Left ventricle myocardium inferior (tissue), 1 donor: Measurements from ENCODE around the gene C16orf54. TPM values are rescaled to one million over a fixed set of nuclear protein-coding genes. Genes with fewer than 3 reads are reported as not detected.

ENCODE experiments used
- DNase-seq: peaks from one replicate; pipeline ENCODE4 v3.0.0-alpha.2; 2020
- H3K27ac ChIP-seq: fragments of 200-600 bp; replicated peaks from 2 replicates; pipeline ENCODE4 v1.8.0; 2021
- H3K27me3 ChIP-seq: fragments of 200-600 bp; 2 replicates; pipeline ENCODE4 v1.8.0; 2021; ENCODE audit warnings: low read depth
- H3K36me3 ChIP-seq: fragments of 200-600 bp; 2 replicates; pipeline ENCODE4 v1.8.0; 2021
- H3K4me1 ChIP-seq: fragments of 200-600 bp; 2 replicates; pipeline ENCODE4 v1.8.0; 2021
- H3K4me3 ChIP-seq: fragments of 200-600 bp; 2 replicates; pipeline ENCODE4 v1.8.0; 2021; ENCODE audit warnings: mild to moderate bottlenecking, moderate library complexity
- H3K9me3 ChIP-seq: fragments of 200-600 bp; replicated peaks from 2 replicates; pipeline ENCODE4 v1.8.0; 2021
- CTCF ChIP-seq: fragments of 200-600 bp; IDR thresholded peaks from 2 replicates; pipeline ENCODE4 v1.8.0; 2021; ENCODE audit warnings: antibody characterized with exemption, mild to moderate bottlenecking, borderline replicate concordance
- intact Hi-C: fragments of 100-400 bp; cut with micrococcal nuclease; formaldehyde crosslinking; loops from one replicate; pipeline ENCODE4 v1.11.0; 2022
- total RNA-seq: library from RNA; stranded (reverse); fragmentation: NEBNext Ultra II Directional; extraction: Animal tissue kit (Norgen Biotek cat#: 25700); gene quantifications from one replicate; pipeline ENCODE4 v1.2.1, GENCODE V29; 2021
- donor health status: DM: no; HTN: yes; CAD: no; lungs with severe emphysema.

Gene C16orf54
- total RNA-seq, 1 donor from 2014 or later = 0.63 TPM

- peaks cover 4% of the 10 kb centered on the region for H3K4me1 ChIP-seq
- TF ChIP-seq CTCF = no peak
- no peak for DNase-seq
- no peak overlapping the region for H3K4me3 ChIP-seq
- peaks cover 3% of the 10 kb centered on the region for H3K27me3 ChIP-seq
- intact Hi-C loops = no loop called here
- no peaks in the 10 kb centered on the region for H3K9me3 ChIP-seq
- H3K27ac ChIP-seq = no peak overlapping the region
- no peaks in the 10 kb centered on the region for H3K36me3 ChIP-seq
Measured at GRCh38 chr16:29701214-29701555, 44.6 kb downstream of the C16orf54 start.

GRCh38 chr16:29700253-29700987, 45.4 kb downstream of the C16orf54 start:
- peaks cover 4% of the 10 kb centered on the region for H3K4me1 ChIP-seq
- H3K27me3 ChIP-seq = peaks cover 3% of the 10 kb centered on the region
- peak; percentile 94 for TF ChIP-seq CTCF
- no peak overlapping the region for H3K4me3 ChIP-seq
- H3K9me3 ChIP-seq = no peaks in the 10 kb centered on the region
- no peaks in the 10 kb centered on the region for H3K36me3 ChIP-seq
- no peak overlapping the region for H3K27ac ChIP-seq
- peak; percentile 75 for DNase-seq
- intact Hi-C loops = no loop called here

GRCh38 chr16:29699324-29700219, 46.2 kb downstream of the C16orf54 start:
- Histone ChIP-seq H3K27me3 (peaks cover 3% of the 10 kb centered on the region), H3K27ac (no peak overlapping the region), H3K4me1 (peaks cover 4% of the 10 kb centered on the region), H3K9me3 (no peaks in the 10 kb centered on the region), H3K4me3 (no peak overlapping the region), H3K36me3 (no peaks in the 10 kb centered on the region)
- TF ChIP-seq CTCF = no peak
- no peak for DNase-seq
- intact Hi-C loops = no loop called here

GRCh38 chr16:29698484-29699323, 47.1 kb downstream of the C16orf54 start:
- DNase-seq = no peak
- H3K36me3 ChIP-seq = no peaks in the 10 kb centered on the region
- peaks cover 4% of the 10 kb centered on the region for H3K4me1 ChIP-seq
- H3K27ac ChIP-seq = no peak overlapping the region
- H3K27me3 ChIP-seq = peaks cover 3% of the 10 kb centered on the region
- no peak overlapping the region for H3K4me3 ChIP-seq
- no peaks in the 10 kb centered on the region for H3K9me3 ChIP-seq
- intact Hi-C loops = no loop called here
- TF ChIP-seq CTCF = no peak

DNA sequence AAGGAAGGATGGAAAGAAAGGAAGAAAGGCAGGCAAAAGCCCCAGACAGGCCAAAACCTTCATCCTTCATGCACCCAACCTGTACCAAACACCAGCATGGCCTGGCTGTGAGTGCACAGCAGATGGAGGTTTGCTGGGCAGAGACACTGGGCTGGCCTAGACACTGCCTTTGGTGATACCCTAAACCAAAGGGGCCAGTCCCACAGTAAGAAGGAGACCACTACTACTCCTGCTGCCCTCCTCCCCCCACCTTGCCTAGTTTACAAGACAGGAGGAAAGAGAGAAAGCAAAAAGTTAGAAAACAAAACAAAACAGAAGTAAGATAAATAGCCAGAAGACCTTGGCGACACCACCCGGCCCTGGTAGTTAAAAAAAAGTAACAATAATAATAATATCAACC, 47.7 kb downstream of the C16orf54 start:
- Histone ChIP-seq H3K4me3 (no peak overlapping the region), H3K4me1 (peaks cover 4% of the 10 kb centered on the region), H3K9me3 (no peaks in the 10 kb centered on the region), H3K27ac (no peak overlapping the region), H3K36me3 (no peaks in the 10 kb centered on the region), H3K27me3 (peaks cover 3% of the 10 kb centered on the region)
- DNase-seq = no peak
- intact Hi-C loops = no loop called here
- TF ChIP-seq CTCF = no peak
